HG03066 (cell line): ENCODE data around the gene OR8D1.

ENCODE experiments used
- ATAC-seq: cut with Tn5 transposase; IDR thresholded peaks from one replicate; pipeline ENCODE4 v1.9.1; 2021; ENCODE audit warnings: low read depth; ENCODE audit not compliant: unreplicated experiment

The OR8D1 gene

GRCh38 chr11:124313849-124314248 is at the start of gene OR8D1:
OR8D1 (minus strand) TSS chr11:124313949; CDS start chr11:124310766, 3,183 bp downstream.
- no peak for ATAC-seq

GRCh38 chr11:124359566-124359965 is 45.8 kb upstream of the OR8D1 start:
- no peak for ATAC-seq

GRCh38 chr11:124346311-124346955 is 32.7 kb upstream of the OR8D1 start:
- no peak for ATAC-seq

- ATAC-seq = no peak
These were observed 30.6 kb upstream of the OR8D1 start for GRCh38 chr11:124344346-124344745.

- ATAC-seq = no peak
These were observed 26.3 kb upstream of the OR8D1 start for GRCh38 chr11:124340142-124340447.

GRCh38 chr11:124339396-124340141 is 25.8 kb upstream of the OR8D1 start:
- no peak for ATAC-seq

- ATAC-seq = no peak
These were observed 18.1 kb upstream of the OR8D1 start for GRCh38 chr11:124331873-124332272.

GRCh38 chr11:124329787-124330478 is 16.2 kb upstream of the OR8D1 start:
- ATAC-seq = peak; percentile 96

GRCh38 chr11:124327775-124328174 is 14.0 kb upstream of the OR8D1 start:
- no peak for ATAC-seq

GRCh38 chr11:124322356-124322755 is 8.6 kb upstream of the OR8D1 start:
- ATAC-seq = no peak

- ATAC-seq = no peak
These were observed 6.3 kb upstream of the OR8D1 start, which contains the start of gene OR8D2 for GRCh38 chr11:124320097-124320496. OR8D2 (minus strand) TSS chr11:124320197; CDS start chr11:124320197, 0 bp downstream.

- no peak for ATAC-seq
These were observed 1.3 kb upstream of the OR8D1 start for GRCh38 chr11:124315052-124315451.

- no peak for ATAC-seq
These were observed 618 bp downstream of the OR8D1 start for GRCh38 chr11:124313131-124313530.

GRCh38 chr11:124311670-124312069 is 2.1 kb downstream of the OR8D1 start:
- ATAC-seq = no peak

- no peak for ATAC-seq
These were observed 2.5 kb downstream of the OR8D1 start for GRCh38 chr11:124311269-124311668.

- ATAC-seq = no peak
These were observed 3.0 kb downstream of the OR8D1 start for GRCh38 chr11:124310721-124311120.

GRCh38 chr11:124307093-124307492 is 6.7 kb downstream of the OR8D1 start:
- no peak for ATAC-seq

- ATAC-seq = no peak
These were observed 11.2 kb downstream of the OR8D1 start for GRCh38 chr11:124302347-124303125.

- no peak for ATAC-seq
These were observed 12.2 kb downstream of the OR8D1 start for GRCh38 chr11:124301548-124301947.

- ATAC-seq = no peak
These were observed 15.8 kb downstream of the OR8D1 start for GRCh38 chr11:124297921-124298320.

GRCh38 chr11:124296016-124296415 is 17.7 kb downstream of the OR8D1 start:
- ATAC-seq = no peak
